NCI-H1417 treated with DMSO at 0.1 percent for 48 hours (cell line): Measurements from ENCODE around the gene ZNF14.
"Not testable (repeated sequence)": the region's sequence is repeated elsewhere in the genome, so short reads cannot be mapped to it uniquely, and the experiment has no call there.

Experiments used
- DNase-seq: peaks from one replicate; lab custom pipeline; 2025; lab: John Stamatoyannopoulos, UW

The ZNF14 gene

DNA sequence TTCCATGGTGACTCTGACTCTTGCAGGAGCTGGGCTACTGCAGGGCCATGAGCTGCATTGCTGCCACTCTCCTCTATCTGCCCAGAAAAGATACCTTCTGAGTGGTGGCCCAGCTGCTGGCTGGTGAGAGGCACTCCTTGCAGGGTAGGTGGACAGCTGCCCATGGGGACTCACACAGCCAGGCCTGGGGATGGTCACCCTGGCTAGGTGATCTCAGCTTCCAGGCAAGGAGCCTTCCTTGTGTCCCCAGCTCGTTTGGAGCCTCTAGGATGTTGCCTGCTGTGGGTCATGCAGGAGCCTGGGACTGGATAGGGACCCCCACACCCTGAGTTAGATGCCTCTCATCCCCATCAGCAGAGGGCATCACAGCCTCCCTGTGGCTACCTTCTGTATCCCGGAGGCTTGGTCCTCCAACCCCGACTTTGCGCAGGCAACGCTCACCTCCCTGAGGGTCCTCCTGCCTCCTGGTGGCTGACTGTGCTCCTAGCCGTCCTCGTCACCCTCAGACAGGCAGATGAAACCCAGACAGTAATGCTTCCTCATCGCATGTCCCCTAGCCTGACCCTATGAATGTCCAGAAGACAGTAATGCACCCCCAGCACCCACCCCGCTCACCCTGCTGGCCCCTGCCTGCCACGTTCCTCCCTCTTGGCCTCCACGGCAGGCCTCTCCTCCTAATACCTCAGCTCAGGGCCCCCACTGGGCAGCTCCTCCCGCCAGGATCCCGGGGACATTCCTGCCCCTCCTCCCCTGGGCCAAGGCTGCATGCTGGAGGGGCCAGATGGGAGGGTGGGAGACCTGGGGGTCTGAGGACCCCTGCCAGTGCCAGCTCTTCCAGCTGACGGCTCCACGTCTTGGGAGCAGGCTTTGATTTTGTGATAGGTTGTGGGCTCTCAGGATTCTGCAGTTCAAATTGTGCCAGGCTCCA is 13.6 kb upstream of the ZNF14 start:
- no peak for DNase-seq

- no peak for DNase-seq
Observed at GRCh38 chr19:19745496-19746285, 12.8 kb upstream of the ZNF14 start.

DNA sequence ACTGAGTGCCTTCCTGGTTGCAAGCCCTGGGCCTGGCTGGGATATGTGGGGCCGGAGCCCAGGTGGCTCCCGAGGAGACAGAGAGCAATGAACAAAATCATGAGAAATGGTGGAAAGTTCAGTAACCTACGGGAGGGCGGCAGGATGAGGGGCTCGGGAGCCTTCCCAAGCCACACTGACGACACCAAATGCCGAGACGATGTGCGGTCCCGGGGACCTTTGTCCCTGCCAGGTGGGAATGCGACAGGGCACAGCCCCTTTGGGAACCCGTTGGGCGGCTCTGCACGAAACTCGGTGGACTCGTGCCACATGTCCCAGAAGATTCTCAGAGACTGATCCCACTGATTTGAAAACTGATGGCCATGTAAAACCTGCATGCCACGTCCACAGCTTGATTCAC is 11.7 kb upstream of the ZNF14 start:
- DNase-seq = no peak

GRCh38 chr19:19743921-19744320 is 11.0 kb upstream of the ZNF14 start:
- DNase-seq = not testable (repeated sequence)

DNA sequence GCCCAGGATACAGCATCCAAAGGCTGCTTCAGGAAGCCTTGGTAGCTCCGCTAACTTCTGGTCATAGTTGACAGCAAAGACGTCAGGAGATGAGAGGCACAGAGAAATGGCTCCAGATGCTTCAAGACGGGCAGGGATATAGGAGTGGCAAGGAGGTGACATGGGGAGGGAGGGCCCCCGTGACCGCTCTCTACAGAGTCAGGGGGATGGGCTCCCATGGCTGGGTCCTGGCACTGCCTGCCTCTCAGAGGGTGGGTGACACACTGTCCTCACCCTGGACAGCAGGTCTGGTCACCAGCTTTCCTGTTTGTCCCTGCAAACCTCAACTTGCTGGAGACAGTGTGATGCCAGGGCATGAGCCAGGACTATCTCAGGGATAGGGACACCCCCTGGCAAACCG is 10.3 kb upstream of the ZNF14 start:
- no peak for DNase-seq

- DNase-seq = no peak
Observed at GRCh38 chr19:19742773-19743172, 9.9 kb upstream of the ZNF14 start.

DNA sequence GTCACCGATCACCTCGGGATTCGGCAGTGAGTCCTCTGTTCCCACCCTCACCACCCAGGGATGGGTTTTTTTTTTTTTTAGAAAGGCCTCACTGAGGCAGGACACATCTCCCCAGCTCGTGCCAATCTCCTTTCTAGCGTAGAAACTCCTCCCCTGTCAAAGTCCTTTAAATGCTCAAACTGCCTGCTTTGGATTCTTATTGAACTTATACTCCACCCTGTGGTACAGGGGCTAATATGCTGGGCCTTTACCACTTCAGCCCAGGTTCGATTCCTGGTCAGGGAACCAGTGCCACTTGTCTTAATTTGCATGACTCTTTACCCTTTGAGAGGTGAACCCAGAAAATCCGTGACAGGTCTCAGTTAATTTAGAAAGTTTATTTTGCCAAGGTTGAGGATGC is 8.3 kb upstream of the ZNF14 start:
- DNase-seq = no peak

- no peak for DNase-seq
Observed at GRCh38 chr19:19740755-19741154, 7.8 kb upstream of the ZNF14 start.

DNA sequence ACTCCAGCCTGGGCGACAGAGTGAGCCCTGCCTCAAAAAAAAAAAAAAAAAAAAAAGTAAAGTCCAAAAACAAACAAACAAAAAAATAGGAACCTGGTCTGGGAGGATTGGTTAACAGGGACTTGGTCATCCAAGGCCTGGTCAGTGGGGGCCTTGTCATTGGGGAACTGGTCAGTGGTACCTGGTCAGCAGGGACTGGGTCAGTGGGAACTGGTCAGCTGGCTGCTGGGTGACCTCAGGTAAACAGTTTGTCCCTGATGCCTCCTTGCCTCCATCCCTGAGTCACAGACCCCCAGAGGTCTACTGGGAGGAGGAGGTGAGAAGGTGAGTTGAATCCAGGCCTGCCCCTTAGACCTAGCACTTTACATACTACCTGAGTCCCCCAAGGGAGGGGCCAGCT is 5.7 kb upstream of the ZNF14 start:
- no peak for DNase-seq

DNA sequence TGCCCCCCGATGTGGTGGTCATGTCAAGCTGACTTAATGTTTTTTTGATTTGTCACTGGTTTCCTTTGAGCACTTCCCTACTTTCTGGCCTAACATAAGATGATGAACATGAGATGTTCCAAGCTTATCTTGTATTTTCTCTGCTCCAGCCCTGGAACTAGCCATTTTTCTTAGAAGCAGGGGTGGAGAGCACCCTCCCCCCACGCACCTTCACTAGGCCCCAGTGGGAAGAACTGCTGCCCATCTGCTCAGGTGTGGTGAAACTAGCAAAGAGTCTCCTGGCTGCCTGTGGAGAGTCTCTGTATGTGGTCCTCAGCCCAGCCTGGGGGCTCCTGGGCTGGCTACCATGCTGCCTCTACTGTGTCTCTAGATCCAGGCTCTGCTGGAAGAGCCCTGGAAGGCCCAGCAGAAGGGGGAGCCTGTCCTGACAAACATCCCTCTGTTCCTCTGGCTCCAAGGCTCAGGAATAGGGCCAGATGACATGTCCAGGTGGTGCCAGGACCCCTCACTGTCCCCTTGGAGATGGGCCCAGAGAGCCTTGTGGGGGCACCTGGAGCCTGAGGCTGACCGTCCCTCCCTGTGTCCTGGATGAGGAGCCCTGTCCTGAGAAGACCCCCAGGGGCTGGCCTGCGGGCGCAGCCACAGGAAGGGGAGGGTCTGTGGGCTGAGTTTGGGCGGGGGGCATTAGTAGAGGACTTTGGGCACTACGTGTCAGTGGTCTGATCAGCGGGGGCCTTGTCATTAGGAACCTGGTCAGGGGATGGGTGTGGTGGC is 4.8 kb upstream of the ZNF14 start:
- no peak for DNase-seq

DNA sequence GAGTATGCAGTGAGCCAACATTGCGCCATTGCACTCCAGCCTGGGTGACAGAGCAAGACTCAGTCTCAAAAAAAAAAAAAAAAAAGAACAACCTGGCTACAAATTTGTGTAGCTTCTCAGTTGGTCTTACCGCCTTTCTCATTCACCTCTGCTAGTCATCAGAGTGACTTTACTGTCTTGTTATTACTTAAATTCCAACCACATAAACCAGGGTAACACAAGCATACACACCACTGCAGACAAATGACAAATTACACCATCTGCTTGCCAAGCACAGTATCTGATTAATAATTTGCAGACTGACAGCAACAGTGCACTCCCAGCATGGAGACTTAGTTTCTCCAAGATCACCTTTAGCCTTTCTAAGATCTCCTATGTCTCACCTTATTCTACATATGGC is 11.0 kb downstream of the ZNF14 start:
- no peak for DNase-seq

- no peak for DNase-seq
Observed at GRCh38 chr19:19719798-19720197, 13.1 kb downstream of the ZNF14 start.

- DNase-seq = no peak
Observed at GRCh38 chr19:19711934-19712828, 20.7 kb downstream of the ZNF14 start.

DNA sequence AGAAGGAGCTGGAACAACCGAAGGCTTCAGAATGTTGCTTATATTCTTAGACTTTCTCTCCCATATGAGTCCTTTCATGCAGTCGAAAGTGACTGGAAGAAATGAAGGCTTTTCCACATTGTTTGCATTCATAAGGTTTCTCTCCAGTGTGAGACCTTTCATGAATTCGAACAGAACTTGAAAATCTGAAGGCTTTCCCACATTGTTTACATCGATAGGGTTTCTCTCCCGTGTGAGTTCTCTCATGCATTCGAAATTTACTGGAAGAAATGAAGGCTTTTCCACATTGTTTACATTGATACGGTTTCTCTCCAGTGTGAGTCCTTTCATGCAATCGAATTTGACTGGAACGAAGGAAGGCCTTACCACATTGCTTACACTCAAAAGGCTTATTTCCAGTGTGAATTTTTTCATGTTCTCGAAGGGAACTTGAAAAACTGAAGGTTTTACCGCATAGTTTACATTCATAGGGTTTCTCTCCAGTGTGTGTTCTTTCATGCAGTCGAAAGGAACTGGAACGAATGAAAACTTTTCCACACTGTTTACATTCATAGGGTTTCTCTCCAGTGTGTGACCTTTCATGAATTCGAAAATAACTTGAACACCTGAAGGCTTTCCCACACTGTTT is 21.5 kb downstream of the ZNF14 start:
- DNase-seq = no peak

DNA sequence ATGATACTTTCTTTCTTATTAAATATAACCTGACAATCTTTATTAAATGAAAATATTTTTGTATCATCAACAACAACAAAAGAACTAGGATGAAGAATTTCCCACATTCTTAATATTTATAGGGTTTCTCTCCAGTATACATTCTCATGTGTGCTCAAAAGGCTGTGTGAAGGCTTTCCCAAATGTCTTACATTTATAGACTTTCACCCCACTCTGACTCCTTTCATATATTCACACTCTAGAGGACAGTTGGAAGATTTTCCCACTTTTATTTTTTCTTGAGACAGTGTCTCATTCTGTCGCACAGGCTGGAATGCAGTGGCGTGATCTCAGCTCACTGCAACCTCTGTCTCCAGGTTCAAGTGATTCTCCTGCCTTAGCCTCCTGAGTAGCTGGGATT is 22.4 kb downstream of the ZNF14 start:
- DNase-seq = no peak

GRCh38 chr19:19704836-19705235 is 28.1 kb downstream of the ZNF14 start:
- DNase-seq = no peak

DNA sequence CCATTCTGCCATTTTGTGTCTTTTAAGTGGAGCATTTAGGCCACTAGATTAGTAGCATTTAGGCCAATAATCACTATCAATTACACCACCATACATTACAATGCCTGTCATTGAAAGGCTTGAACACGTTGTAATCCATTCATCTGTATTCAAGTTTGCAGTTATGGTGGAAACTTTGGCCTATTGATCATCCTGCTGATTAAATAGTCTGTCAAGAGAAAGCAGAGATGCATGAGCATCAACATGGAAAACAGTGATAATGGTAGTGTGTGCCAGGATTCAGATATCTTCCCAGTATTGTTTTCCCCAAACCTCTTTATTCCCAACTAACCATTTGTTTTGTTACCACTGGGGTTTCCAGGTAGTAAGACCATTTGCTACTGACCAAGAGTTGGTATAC is 32.4 kb downstream of the ZNF14 start:
- not testable (repeated sequence) for DNase-seq

DNA sequence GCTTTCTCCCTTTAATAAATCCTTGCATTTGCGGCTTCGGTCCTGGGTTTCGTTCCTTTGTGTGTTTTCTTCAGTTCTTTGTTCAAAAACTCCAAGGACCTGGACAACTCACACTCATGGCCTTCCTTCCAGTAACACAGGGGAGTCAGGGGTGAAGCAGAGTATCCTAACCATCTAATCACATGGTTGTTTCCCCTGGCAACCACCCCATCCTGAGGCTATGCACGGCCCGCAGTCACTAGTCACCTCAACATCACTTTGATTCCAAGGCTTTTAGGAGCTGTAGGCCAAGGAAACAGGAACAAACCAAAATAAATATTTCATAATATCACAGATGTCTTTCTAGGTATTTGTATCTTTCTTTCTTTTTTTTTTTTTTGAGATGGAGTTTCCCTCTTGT is 35.3 kb downstream of the ZNF14 start:
- no peak for DNase-seq

DNA sequence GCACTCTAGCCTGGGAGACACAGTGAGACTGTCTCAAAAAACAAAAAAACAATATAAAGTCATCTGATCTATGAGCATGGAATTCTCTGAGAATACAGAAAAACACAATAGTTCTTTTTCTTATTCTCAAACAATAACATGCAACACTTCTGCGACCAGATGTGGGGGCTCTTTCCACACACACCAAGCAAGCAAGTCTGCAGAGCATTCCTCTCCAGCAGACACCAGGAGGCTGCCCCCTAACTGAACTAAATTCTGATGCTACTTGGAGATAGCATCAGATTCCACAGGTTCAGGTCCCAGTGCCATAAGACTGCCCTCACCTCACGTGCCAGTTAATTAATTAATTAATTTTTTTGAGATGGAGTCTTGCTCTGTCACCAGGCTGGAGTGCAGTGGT is 36.5 kb downstream of the ZNF14 start:
- no peak for DNase-seq

DNA sequence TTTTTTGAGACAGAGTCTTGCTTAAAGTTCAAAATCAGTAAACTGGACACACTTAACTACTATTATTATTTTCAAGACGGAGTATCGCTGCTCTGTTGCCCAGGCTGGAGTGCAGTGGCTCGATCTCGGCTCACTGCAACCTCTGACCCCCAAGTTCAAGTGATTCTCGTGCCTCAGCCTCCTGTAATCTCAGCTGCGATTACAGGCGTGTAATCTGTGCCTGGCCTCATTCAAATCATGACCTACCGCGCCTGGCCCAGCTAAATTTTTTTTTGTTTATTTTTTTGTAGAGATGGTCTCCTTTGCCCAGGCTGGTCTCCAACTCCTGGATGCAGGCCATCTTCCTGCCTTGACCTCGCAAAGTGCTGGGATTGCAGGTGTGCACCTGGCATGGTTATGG is 41.2 kb downstream of the ZNF14 start:
- DNase-seq = no peak

DNA sequence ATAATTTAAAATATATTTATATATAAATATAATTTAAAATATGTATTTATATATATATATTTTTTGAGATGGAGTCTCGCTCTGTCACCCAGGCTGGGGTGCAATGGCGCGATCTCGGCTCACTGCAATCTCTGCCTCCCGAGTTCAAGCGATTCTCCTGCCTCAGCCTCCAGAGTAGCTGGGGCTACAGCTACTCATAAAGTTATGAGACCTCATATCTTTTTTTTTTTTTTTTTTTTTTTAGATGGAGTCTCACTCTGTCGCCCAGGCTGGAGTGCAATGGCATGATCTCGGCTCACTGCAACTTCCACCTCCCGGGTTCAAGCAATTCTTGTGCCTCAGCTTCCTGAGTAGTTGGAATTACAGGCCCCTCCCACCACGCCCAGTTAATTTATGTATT is 43.9 kb downstream of the ZNF14 start:
- not testable (repeated sequence) for DNase-seq
